ENCODE data around the gene LRP1. TPM values are rescaled to one million over a fixed set of nuclear protein-coding genes. Genes with fewer than 3 reads are reported as not detected.

LRP1 gene
- total RNA-seq, 1 donor from 2014 or later: 24.5 TPM

DNA sequence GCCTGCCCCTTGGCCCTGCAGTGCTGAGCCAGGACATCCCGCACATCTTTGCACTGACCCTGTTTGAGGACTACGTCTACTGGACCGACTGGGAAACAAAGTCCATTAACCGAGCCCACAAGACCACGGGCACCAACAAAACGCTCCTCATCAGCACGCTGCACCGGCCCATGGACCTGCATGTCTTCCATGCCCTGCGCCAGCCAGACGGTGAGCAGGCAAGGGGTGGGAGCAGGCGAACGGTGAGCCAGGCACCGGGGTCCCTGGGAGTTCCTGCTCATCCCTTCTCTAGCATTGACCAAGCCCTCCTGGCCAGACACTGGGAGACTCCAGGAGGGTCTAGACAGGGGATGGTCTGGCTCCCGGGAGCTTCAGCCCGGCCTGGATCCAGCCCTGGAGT is 70.9 kb downstream of the LRP1 start:
- DNase-seq (ENCODE audit: low read depth) (no peak), FAIRE-seq (no peak)
- Histone ChIP-seq H3K36me3 (ENCODE audit: control insufficient read depth, insufficient read depth, low read length) (peaks cover 57% of the 10 kb centered on the region), H3K27me3 (ENCODE audit: control insufficient read depth, insufficient read depth, low read length) (no peaks in the 10 kb centered on the region), H3K4me3 (ENCODE audit: low read depth, low read length) (no peak overlapping the region)
- TF ChIP-seq, protein P1, sequence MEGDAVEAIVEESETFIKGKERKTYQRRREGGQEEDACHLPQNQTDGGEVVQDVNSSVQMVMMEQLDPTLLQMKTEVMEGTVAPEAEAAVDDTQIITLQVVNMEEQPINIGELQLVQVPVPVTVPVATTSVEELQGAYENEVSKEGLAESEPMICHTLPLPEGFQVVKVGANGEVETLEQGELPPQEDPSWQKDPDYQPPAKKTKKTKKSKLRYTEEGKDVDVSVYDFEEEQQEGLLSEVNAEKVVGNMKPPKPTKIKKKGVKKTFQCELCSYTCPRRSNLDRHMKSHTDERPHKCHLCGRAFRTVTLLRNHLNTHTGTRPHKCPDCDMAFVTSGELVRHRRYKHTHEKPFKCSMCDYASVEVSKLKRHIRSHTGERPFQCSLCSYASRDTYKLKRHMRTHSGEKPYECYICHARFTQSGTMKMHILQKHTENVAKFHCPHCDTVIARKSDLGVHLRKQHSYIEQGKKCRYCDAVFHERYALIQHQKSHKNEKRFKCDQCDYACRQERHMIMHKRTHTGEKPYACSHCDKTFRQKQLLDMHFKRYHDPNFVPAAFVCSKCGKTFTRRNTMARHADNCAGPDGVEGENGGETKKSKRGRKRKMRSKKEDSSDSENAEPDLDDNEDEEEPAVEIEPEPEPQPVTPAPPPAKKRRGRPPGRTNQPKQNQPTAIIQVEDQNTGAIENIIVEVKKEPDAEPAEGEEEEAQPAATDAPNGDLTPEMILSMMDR (IDR thresholded peaks at IDR 0.05; ENCODE audit: insufficient read depth, low read length, severe bottlenecking): no peak

DNA sequence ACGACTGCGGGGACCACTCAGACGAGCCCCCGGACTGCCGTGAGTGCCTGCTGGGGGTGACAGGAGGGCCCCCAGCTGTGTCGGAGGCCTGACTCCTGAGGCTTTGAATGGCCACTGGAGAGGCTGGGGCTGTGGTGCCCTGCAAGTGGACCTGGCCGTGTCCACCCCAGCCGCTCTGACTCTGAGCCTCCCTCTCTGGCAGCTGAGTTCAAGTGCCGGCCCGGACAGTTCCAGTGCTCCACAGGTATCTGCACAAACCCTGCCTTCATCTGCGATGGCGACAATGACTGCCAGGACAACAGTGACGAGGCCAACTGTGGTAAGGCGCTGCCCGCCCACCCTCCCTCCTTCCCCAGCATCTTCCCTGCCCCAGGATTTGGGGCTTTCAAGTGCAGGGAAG is 72.2 kb downstream of the LRP1 start:
- Histone ChIP-seq H3K4me3 (ENCODE audit: low read depth, low read length) (no peak overlapping the region), H3K27me3 (ENCODE audit: control insufficient read depth, insufficient read depth, low read length) (no peaks in the 10 kb centered on the region), H3K36me3 (ENCODE audit: control insufficient read depth, insufficient read depth, low read length) (peaks cover 54% of the 10 kb centered on the region)
- FAIRE-seq: no peak
- DNase-seq (ENCODE audit: low read depth): no peak
- TF ChIP-seq, protein P1 (IDR thresholded peaks at IDR 0.05; ENCODE audit: insufficient read depth, low read length, severe bottlenecking): no peak

DNA sequence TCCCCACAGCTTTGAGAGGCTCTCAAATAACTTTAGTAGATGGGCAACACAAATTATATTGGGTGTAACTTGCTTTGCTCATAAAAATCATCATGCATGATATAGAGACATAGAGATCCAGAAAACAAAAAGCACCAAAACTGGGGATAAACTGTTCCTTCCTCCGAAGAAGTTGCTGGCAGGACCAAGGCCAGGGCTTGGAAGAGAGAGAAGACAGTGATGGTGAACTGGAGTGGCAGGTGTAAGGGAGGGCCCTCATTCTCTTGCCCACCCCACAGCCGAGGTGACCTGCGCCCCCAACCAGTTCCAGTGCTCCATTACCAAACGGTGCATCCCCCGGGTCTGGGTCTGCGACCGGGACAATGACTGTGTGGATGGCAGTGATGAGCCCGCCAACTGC is 72.9 kb downstream of the LRP1 start:
- TF ChIP-seq, protein P1 (IDR thresholded peaks at IDR 0.05; ENCODE audit: insufficient read depth, low read length, severe bottlenecking): no peak
- no peak for FAIRE-seq
- Histone ChIP-seq H3K36me3 (ENCODE audit: control insufficient read depth, insufficient read depth, low read length) (peaks cover 52% of the 10 kb centered on the region), H3K4me3 (ENCODE audit: low read depth, low read length) (no peak overlapping the region), H3K27me3 (ENCODE audit: control insufficient read depth, insufficient read depth, low read length) (no peaks in the 10 kb centered on the region)
- no peak for DNase-seq (ENCODE audit: low read depth)

DNA sequence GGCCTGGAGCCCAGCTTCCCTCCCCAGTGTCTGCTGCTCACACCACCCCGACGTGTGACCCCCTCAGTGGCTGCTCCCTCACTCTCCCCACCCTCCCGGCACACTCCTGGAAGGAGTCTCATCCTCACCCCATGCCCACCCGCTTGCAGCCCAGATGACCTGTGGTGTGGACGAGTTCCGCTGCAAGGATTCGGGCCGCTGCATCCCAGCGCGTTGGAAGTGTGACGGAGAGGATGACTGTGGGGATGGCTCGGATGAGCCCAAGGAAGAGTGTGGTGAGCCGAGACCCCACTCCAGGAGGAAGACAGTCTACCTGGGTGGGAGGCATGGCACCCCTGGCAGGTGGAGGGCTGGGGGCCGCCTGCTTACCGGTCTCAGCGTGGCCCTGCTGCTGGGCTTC is 73.3 kb downstream of the LRP1 start:
- DNase-seq (ENCODE audit: low read depth) (no peak), FAIRE-seq (no peak)
- no peaks in the 10 kb centered on the region for H3K27me3 ChIP-seq (ENCODE audit: control insufficient read depth, insufficient read depth, low read length)
- TF ChIP-seq, protein P1 (IDR thresholded peaks at IDR 0.05; ENCODE audit: insufficient read depth, low read length, severe bottlenecking): no peak
- no peak overlapping the region for H3K4me3 ChIP-seq (ENCODE audit: low read depth, low read length)
- peaks cover 50% of the 10 kb centered on the region for H3K36me3 ChIP-seq (ENCODE audit: control insufficient read depth, insufficient read depth, low read length)

DNA sequence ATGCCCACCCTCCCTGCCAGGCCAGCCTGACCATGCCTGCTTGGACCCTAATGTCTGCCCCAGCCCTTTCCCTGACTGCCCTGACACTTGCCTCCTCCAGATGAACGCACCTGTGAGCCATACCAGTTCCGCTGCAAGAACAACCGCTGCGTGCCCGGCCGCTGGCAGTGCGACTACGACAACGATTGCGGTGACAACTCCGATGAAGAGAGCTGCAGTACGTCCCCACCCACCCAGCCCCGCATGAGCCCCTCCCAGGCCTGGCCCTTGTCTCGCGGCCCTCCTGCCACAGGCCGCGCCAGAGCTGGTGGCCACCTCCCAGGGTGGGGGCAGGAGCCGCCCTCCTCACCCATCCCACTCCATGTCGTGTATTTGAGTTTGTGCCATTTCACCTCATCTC is 74.0 kb downstream of the LRP1 start:
- TF ChIP-seq, protein P1 (IDR thresholded peaks at IDR 0.05; ENCODE audit: insufficient read depth, low read length, severe bottlenecking): no peak
- Histone ChIP-seq H3K4me3 (ENCODE audit: low read depth, low read length) (no peak overlapping the region), H3K36me3 (ENCODE audit: control insufficient read depth, insufficient read depth, low read length) (peaks cover 46% of the 10 kb centered on the region), H3K27me3 (ENCODE audit: control insufficient read depth, insufficient read depth, low read length) (no peaks in the 10 kb centered on the region)
- DNase-seq (ENCODE audit: low read depth): no peak
- no peak for FAIRE-seq

DNA sequence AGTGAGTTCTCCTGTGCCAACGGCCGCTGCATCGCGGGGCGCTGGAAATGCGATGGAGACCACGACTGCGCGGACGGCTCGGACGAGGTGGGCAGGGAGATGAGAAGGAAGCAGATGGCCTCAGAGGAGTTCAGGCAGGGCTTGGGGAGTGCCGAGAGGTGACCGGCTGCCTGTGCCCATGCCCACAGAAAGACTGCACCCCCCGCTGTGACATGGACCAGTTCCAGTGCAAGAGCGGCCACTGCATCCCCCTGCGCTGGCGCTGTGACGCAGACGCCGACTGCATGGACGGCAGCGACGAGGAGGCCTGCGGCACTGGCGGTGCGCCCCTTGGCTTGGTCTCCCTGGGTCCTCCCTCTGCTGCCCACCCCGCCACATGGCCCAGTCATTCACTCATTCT is 74.9 kb downstream of the LRP1 start:
- DNase-seq (ENCODE audit: low read depth): no peak
- H3K36me3 ChIP-seq (ENCODE audit: control insufficient read depth, insufficient read depth, low read length): peaks cover 42% of the 10 kb centered on the region
- FAIRE-seq: no peak
- H3K27me3 ChIP-seq (ENCODE audit: control insufficient read depth, insufficient read depth, low read length): no peaks in the 10 kb centered on the region
- TF ChIP-seq, protein P1 (IDR thresholded peaks at IDR 0.05; ENCODE audit: insufficient read depth, low read length, severe bottlenecking): no peak
- no peak overlapping the region for H3K4me3 ChIP-seq (ENCODE audit: low read depth, low read length)

All from bronchial epithelial cell (primary cell).